SK-N-SH (cell line): ENCODE results near the gene MYO1D. TPM values are rescaled to one million over a fixed set of nuclear protein-coding genes. Genes with fewer than 3 reads are reported as not detected.

Experiments
- CTCF ChIA-PET: fragments of 300-600, 350-600 bp; formaldehyde crosslinking; extraction: SDS; loops from one replicate; lab custom pipeline; 2021; lab: Yijun Ruan, JAX
- POLR2A ChIA-PET: fragments of 350-600 bp; sonication (Branson Sonifier 250); formaldehyde crosslinking; extraction: SDS; loops from one replicate; lab custom pipeline; 2020; ENCODE audit warnings: antibody characterized with exemption, inconsistent platforms; lab: Yijun Ruan, JAX
- DNase-seq: peaks from one replicate; pipeline ENCODE4 v3.0.0; 2012
- H2AFZ ChIP-seq: fragments of 200-600 bp; sonication (generic); 2 replicates; pipeline ENCODE4 v1.8.1; 2016; ENCODE audit warnings: antibody characterized with exemption, mild to moderate bottlenecking, low read depth
- H3F3A ChIP-seq: fragments of 200-600 bp; sonication (generic); replicated peaks from 2 replicates; pipeline ENCODE3; 2016; ENCODE audit warnings: antibody characterized with exemption, mild to moderate bottlenecking; ENCODE audit not compliant: insufficient read depth
- H3K27ac ChIP-seq, 2 experiments: fragments of 200-500 bp in 1 of 2; fragments of 200-600 bp in 1 of 2; sonication (Bioruptor generic) in 1 of 2; sonication (generic), shearing (Covaris generic) in 1 of 2; 2 replicates each; pipeline versions ENCODE4 v1.5.1 to v1.6.1; 2014 to 2016; ENCODE audit warnings: low read depth in 2 of 2, inconsistent platforms in 1 of 2, low read length in 1 of 2, mild to moderate bottlenecking in 1 of 2, mixed read lengths in 1 of 2
- H3K27me3 ChIP-seq: fragments of 200-600 bp; sonication (generic), shearing (Covaris generic); 2 replicates; pipeline ENCODE4 v1.6.1; 2016; ENCODE audit warnings: mixed run types; ENCODE audit not compliant: insufficient read depth
- H3K36me3 ChIP-seq, 2 experiments: fragments of 200-500 bp in 1 of 2; fragments of 200-600 bp in 1 of 2; sonication (Bioruptor generic) in 1 of 2; sonication (generic) in 1 of 2; replicated peaks in 1 of 2; 2 replicates each; pipeline versions ENCODE3 to v1.5.1; 2014 to 2016; ENCODE audit warnings: low read length in 1 of 2, mild to moderate bottlenecking in 1 of 2; ENCODE audit not compliant: insufficient read depth in 2 of 2, control insufficient read depth in 1 of 2
- H3K4me1 ChIP-seq, 2 experiments: fragments of 200-500 bp in 1 of 2; fragments of 200-600 bp in 1 of 2; sonication (Bioruptor generic) in 1 of 2; sonication (generic), shearing (Covaris generic) in 1 of 2; 2 replicates each; pipeline versions ENCODE4 v1.5.1 to v1.6.1; 2014 to 2016; ENCODE audit warnings: low read depth in 1 of 2, low read length in 1 of 2, mixed run types in 1 of 2; ENCODE audit not compliant: insufficient read depth in 2 of 2, control insufficient read depth in 1 of 2
- H3K4me2 ChIP-seq: fragments of 200-600 bp; sonication (generic), shearing (Covaris generic); 2 replicates; pipeline ENCODE4 v1.6.1; 2017; ENCODE audit warnings: mixed run types
- H3K4me3 ChIP-seq, 2 experiments: fragments of 200-500 bp in 1 of 2; fragments of 200-600 bp in 1 of 2; sonication (Bioruptor generic) in 1 of 2; sonication (generic), shearing (Covaris generic) in 1 of 2; 2 replicates each; pipeline versions ENCODE4 v1.5.1 to v1.8.1; 2014 to 2016; ENCODE audit warnings: low read depth in 2 of 2, inconsistent platforms in 1 of 2, low read length in 1 of 2, mild to moderate bottlenecking in 1 of 2, mixed read lengths in 1 of 2, moderate library complexity in 1 of 2
- H3K79me2 ChIP-seq: fragments of 200-600 bp; sonication (generic); 2 replicates; pipeline ENCODE4 v1.8.1; 2017; ENCODE audit warnings: mild to moderate bottlenecking; ENCODE audit not compliant: insufficient read depth
- H3K9ac ChIP-seq: fragments of 200-600 bp; sonication (generic); 2 replicates; pipeline ENCODE4 v1.6.1; 2017; ENCODE audit warnings: mixed run types
- H3K9me2 ChIP-seq: fragments of 200-600 bp; sonication (generic); 2 replicates; pipeline ENCODE4 v1.6.1; 2017; ENCODE audit warnings: mixed run types
- H3K9me3 ChIP-seq: fragments of 200-600 bp; sonication (generic); 2 replicates; pipeline ENCODE4 v1.6.1; 2017; ENCODE audit warnings: mixed run types, mild to moderate bottlenecking, moderate library complexity
- H4K20me1 ChIP-seq: fragments of 200-600 bp; sonication (generic); 2 replicates; pipeline ENCODE4 v1.6.1; 2017; ENCODE audit warnings: mild to moderate bottlenecking, mixed run types; ENCODE audit not compliant: insufficient read depth
- CTCF ChIP-seq: fragments of 200-600 bp; sonication (generic); IDR thresholded peaks from 2 replicates; pipeline ENCODE4 v1.6.1; 2017; ENCODE audit warnings: antibody characterized with exemption, mild to moderate bottlenecking, moderate library complexity
- EP300 ChIP-seq, 2 experiments: IDR thresholded peaks; 2 replicates each; pipeline versions ENCODE4 v1.4.0 to v1.6.1; 2012; ENCODE audit warnings: borderline replicate concordance in 1 of 2, low read depth in 1 of 2, low read length in 1 of 2
- EZH2phosphoT487 ChIP-seq: fragments of 200-600 bp; sonication (generic); IDR thresholded peaks from 2 replicates; pipeline ENCODE4 v1.6.1; 2017; ENCODE audit warnings: low read depth, mixed run types, mild to moderate bottlenecking, antibody characterized with exemption, moderate library complexity, borderline replicate concordance
- FOSL2 ChIP-seq: IDR thresholded peaks from 2 replicates; pipeline ENCODE4 v1.4.0; 2012; ENCODE audit warnings: low read depth, mild to moderate bottlenecking, moderate library complexity, borderline replicate concordance
- FOXM1 ChIP-seq: IDR thresholded peaks from 2 replicates; pipeline ENCODE4 v1.4.0; 2012; ENCODE audit warnings: low read depth, mild to moderate bottlenecking
- GATA2 ChIP-seq: sonication (generic); formaldehyde crosslinking; IDR thresholded peaks from 2 replicates; pipeline ENCODE4 v1.5.0; 2020; ENCODE audit warnings: mild to moderate bottlenecking, missing genetic modification reagents
- JUND ChIP-seq: IDR thresholded peaks from 2 replicates; pipeline ENCODE4 v1.4.0; 2012
- RCOR1 ChIP-seq: fragments of 150-350 bp; IDR thresholded peaks from 2 replicates; pipeline ENCODE4 v1.6.1; 2017; ENCODE audit warnings: antibody characterized with exemption, low read length
- REST ChIP-seq: IDR thresholded peaks from 2 replicates; pipeline ENCODE4 v1.6.1; 2012; ENCODE audit warnings: mild to moderate bottlenecking, low read depth, low read length, moderate library complexity
- TAF1 ChIP-seq: IDR thresholded peaks from 2 replicates; pipeline ENCODE4 v1.6.1; 2012; ENCODE audit warnings: low read depth, mild to moderate bottlenecking, low read length, moderate library complexity, borderline replicate concordance
- TEAD4 ChIP-seq: IDR thresholded peaks from 2 replicates; pipeline ENCODE4 v1.4.0; 2012; ENCODE audit warnings: mild to moderate bottlenecking, borderline replicate concordance; ENCODE audit not compliant: insufficient read depth
- USF2 ChIP-seq: fragments of 150-350 bp; IDR thresholded peaks from 2 replicates; pipeline ENCODE4 v1.6.1; 2017; ENCODE audit warnings: antibody characterized with exemption, low read length, low read depth, borderline replicate concordance
- WGBS: methylation state at CpG from one replicate; pipeline ENCODE4 v1.1.6; 2017; ENCODE audit warnings: low lambda C conversion rate; 5-methylcytosine and 5-hydroxymethylcytosine counted together
- polyA plus RNA-seq, 3 experiments: library from polyadenylated mRNA; depleted of rRNA; stranded (reverse); fragments of >200 nt; gene quantifications; 2 replicates each; pipeline ENCODE4 v1.2.3, GENCODE V29; 2012

Gene MYO1D
- polyA plus RNA-seq, 1 of the 3 experiments (the other 2 are of a cell fraction) = 20.4 TPM

GRCh38 chr17:32567086-32567485, 309.8 kb downstream of the MYO1D start (continued):
- TF ChIP-seq REST = no peak

- CTCF ChIA-PET = no interaction called here
- no peak for TF ChIP-seq USF2
- TF ChIP-seq, all 33 proteins: peak for 0
- Histone ChIP-seq H2AFZ (no peak overlapping the region), H3K27ac (no peak overlapping the region), H3K9me2 (no peaks in the 10 kb centered on the region), H4K20me1 (no peaks in the 10 kb centered on the region), H3K4me1 (peaks cover 0 to 2% of the 10 kb centered on the region in 2 experiments; a peak in 1 of 4 replicates), H3K9me3 (no peaks in the 10 kb centered on the region), H3K36me3 (peaks cover 0 to 2% of the 10 kb centered on the region in 2 experiments), H3K27me3 (no peaks in the 10 kb centered on the region), H3K79me2 (no peaks in the 10 kb centered on the region), H3K4me2 (no peak overlapping the region), H3K4me3 (no peak overlapping the region), H3F3A (no peaks in the 10 kb centered on the region), H3K9ac (no peak overlapping the region)
- 80% methylated on average over 5 of the region's 5 CpGs for WGBS
- POLR2A ChIA-PET = no interaction called here
- DNase-seq = no peak
Observed at GRCh38 chr17:32566303-32566702, 310.6 kb downstream of the MYO1D start.

- ChIA-PET POLR2A (no interaction called here), CTCF (interaction anchor here (0.6 to 1.2 kb wide), 2 partner anchors 15 to 36 kb away, joined by 3 to 4 read pairs; no protein-coding TSS in a partner anchor)
- WGBS = 66% methylated on average over 3 of the region's 3 CpGs
- Histone ChIP-seq H3K27ac (no peak overlapping the region), H4K20me1 (no peaks in the 10 kb centered on the region), H3F3A (no peaks in the 10 kb centered on the region), H3K9me3 (no peaks in the 10 kb centered on the region), H3K4me1 (peaks cover 0 to 2% of the 10 kb centered on the region in 2 experiments; a peak in 1 of 4 replicates), H3K27me3 (no peaks in the 10 kb centered on the region), H2AFZ (no peak overlapping the region), H3K9me2 (no peaks in the 10 kb centered on the region), H3K4me2 (no peak overlapping the region), H3K9ac (no peak overlapping the region), H3K79me2 (no peaks in the 10 kb centered on the region), H3K36me3 (peaks cover 0 to 2% of the 10 kb centered on the region in 2 experiments), H3K4me3 (no peak overlapping the region)
- DNase-seq = no peak
- TF ChIP-seq FOSL2 = no peak
- TF ChIP-seq CTCF = no peak
- TF ChIP-seq EP300 (IDR thresholded peaks at IDR 0.05; ENCODE audit: borderline replicate concordance in 1 of 2, low read depth in 1 of 2, low read length in 1 of 2) = no peak
- TF ChIP-seq JUND = no peak
- no peak for TF ChIP-seq RCOR1
- TF ChIP-seq TEAD4 = no peak
- no peak for TF ChIP-seq GATA2 (CRISPR knock-in tag)
- TF ChIP-seq TAF1 = no peak
- no peak for TF ChIP-seq EZH2phosphoT487
- no peak for TF ChIP-seq FOXM1
Observed at GRCh38 chr17:32565401-32565800, 311.5 kb downstream of the MYO1D start.
